HEK293 (cell line): ENCODE data around the gene NXPE4.
"Not testable (repeated sequence)": the region's sequence is repeated elsewhere in the genome, so short reads cannot be mapped to it uniquely, and the experiment has no call there.

Source experiments
- CTCF ChIA-PET: fragments of 350-600 bp; formaldehyde crosslinking; extraction: SDS; loops from one replicate; lab custom pipeline; 2021; ENCODE audit warnings: antibody characterized with exemption; lab: Yijun Ruan, JAX
- POLR2A ChIA-PET: fragments of 300-600 bp; formaldehyde crosslinking; extraction: SDS; loops from one replicate; lab custom pipeline; 2020; ENCODE audit warnings: antibody characterized with exemption, inconsistent platforms; lab: Yijun Ruan, JAX
- H3K27ac ChIP-seq: fragments of 200-500 bp; sonication (Bioruptor generic); 2 replicates; pipeline ENCODE4 v1.5.1; 2014; ENCODE audit warnings: low read depth, low read length, control low read depth, inconsistent platforms; ENCODE audit errors: extremely low read depth
- H3K36me3 ChIP-seq, 2 experiments: fragments of 200-500 bp in 1 of 2; sonication (Bioruptor generic) in 1 of 2; 1 replicate in 1 of 2; 2 replicates in 1 of 2; pipeline ENCODE4 v1.5.1; 2014 to 2017; ENCODE audit warnings: inconsistent platforms in 2 of 2, low read length in 2 of 2; ENCODE audit not compliant: control insufficient read depth in 2 of 2, insufficient read depth in 1 of 2
- H3K4me1 ChIP-seq: fragments of 200-500 bp; sonication (Bioruptor generic); 2 replicates; pipeline ENCODE4 v1.5.1; 2014; ENCODE audit warnings: mild to moderate bottlenecking, low read length, inconsistent platforms; ENCODE audit not compliant: control insufficient read depth, insufficient read depth
- H3K4me3 ChIP-seq: 2 replicates; pipeline ENCODE4 v1.5.1; 2011; ENCODE audit warnings: low read depth, mild to moderate bottlenecking, control low read depth, low read length, moderate library complexity
- H3K9me3 ChIP-seq: fragments of 200-500 bp; sonication (Bioruptor generic); 2 replicates; pipeline ENCODE4 v1.5.1; 2014; ENCODE audit warnings: low read depth, low read length, inconsistent platforms; ENCODE audit not compliant: control insufficient read depth, insufficient read depth
- BCL11B ChIP-seq: fragments of 450-650 bp; formaldehyde crosslinking; IDR thresholded peaks from 2 replicates; pipeline ENCODE4 v1.5.1; 2016; ENCODE audit warnings: low read depth, missing biosample characterization, missing genetic modification characterization
- HOXC10 ChIP-seq: sonication (generic); formaldehyde crosslinking; IDR thresholded peaks from 2 replicates; pipeline ENCODE4 v1.8.1; 2023; ENCODE audit warnings: mild to moderate bottlenecking, missing genetic modification reagents
- KLF8 ChIP-seq: fragments of 450-650 bp; formaldehyde crosslinking; IDR thresholded peaks from 2 replicates; pipeline ENCODE4 v1.5.1; 2016; ENCODE audit warnings: missing biosample characterization, missing genetic modification characterization
- REPIN1 ChIP-seq: fragments of 450-650 bp; formaldehyde crosslinking; IDR thresholded peaks from 2 replicates; pipeline ENCODE4 v1.5.1; 2017; ENCODE audit warnings: missing biosample characterization, missing genetic modification characterization, low read depth
- ZBTB48 ChIP-seq: fragments of 450-650 bp; formaldehyde crosslinking; IDR thresholded peaks from 2 replicates; pipeline ENCODE4 v1.5.1; 2016; ENCODE audit warnings: missing biosample characterization, missing genetic modification characterization
- ZEB2 ChIP-seq: fragments of 450-650 bp; formaldehyde crosslinking; IDR thresholded peaks from 2 replicates; pipeline ENCODE4 v1.5.1; 2016; ENCODE audit warnings: missing biosample characterization, missing genetic modification characterization
- ZNF155 ChIP-seq: fragments of 450-650 bp; formaldehyde crosslinking; IDR thresholded peaks from 2 replicates; pipeline ENCODE4 v1.5.1; 2016; ENCODE audit warnings: missing biosample characterization, missing genetic modification characterization
- ZNF184 ChIP-seq: fragments of 450-650 bp; IDR thresholded peaks from 2 replicates; pipeline ENCODE4 v1.5.1; 2018; ENCODE audit warnings: missing biosample characterization, mild to moderate bottlenecking, missing genetic modification characterization
- ZNF248 ChIP-seq: fragments of 450-650 bp; formaldehyde crosslinking; IDR thresholded peaks from 2 replicates; pipeline ENCODE4 v1.5.1; 2017; ENCODE audit warnings: missing biosample characterization, missing genetic modification characterization
- ZNF394 ChIP-seq: fragments of 450-650 bp; formaldehyde crosslinking; IDR thresholded peaks from 2 replicates; pipeline ENCODE4 v1.5.1; 2016; ENCODE audit warnings: missing biosample characterization, missing genetic modification characterization, mild to moderate bottlenecking, moderate library complexity, borderline replicate concordance
- ZNF510 ChIP-seq: fragments of 450-650 bp; formaldehyde crosslinking; IDR thresholded peaks from 2 replicates; pipeline ENCODE4 v1.5.1; 2018; ENCODE audit warnings: mild to moderate bottlenecking, missing genetic modification characterization, missing biosample characterization; ENCODE audit not compliant: insufficient replicate concordance
- ZNF549 ChIP-seq: fragments of 450-650 bp; IDR thresholded peaks from 2 replicates; pipeline ENCODE4 v1.5.1; 2018; ENCODE audit warnings: missing biosample characterization, missing genetic modification characterization, mild to moderate bottlenecking, inconsistent platforms, moderate library complexity
- ZNF558 ChIP-seq: fragments of 450-650 bp; formaldehyde crosslinking; IDR thresholded peaks from 2 replicates; pipeline ENCODE4 v1.5.1; 2016; ENCODE audit warnings: missing biosample characterization, missing genetic modification characterization
- ZNF561 ChIP-seq: fragments of 450-650 bp; IDR thresholded peaks from 2 replicates; pipeline ENCODE4 v1.5.1; 2018; ENCODE audit warnings: missing biosample characterization, missing genetic modification characterization, borderline replicate concordance
- ZNF610 ChIP-seq: fragments of 450-650 bp; formaldehyde crosslinking; IDR thresholded peaks from 2 replicates; pipeline ENCODE4 v1.5.1; 2016; ENCODE audit warnings: missing biosample characterization, missing genetic modification characterization, borderline replicate concordance
- ZNF654 ChIP-seq: fragments of 450-650 bp; formaldehyde crosslinking; IDR thresholded peaks from 2 replicates; pipeline ENCODE4 v1.5.1; 2016; ENCODE audit warnings: low read depth, missing biosample characterization, missing genetic modification characterization
- ZXDB ChIP-seq: fragments of 450-650 bp; formaldehyde crosslinking; IDR thresholded peaks from 2 replicates; pipeline ENCODE4 v1.5.1; 2016; ENCODE audit warnings: missing biosample characterization, missing genetic modification characterization
- TF ChIP-seq, protein P1 (sequence below): fragments of 450-650 bp; formaldehyde crosslinking; IDR thresholded peaks from 2 replicates; pipeline ENCODE4 v1.5.1; 2017; ENCODE audit warnings: missing biosample characterization, missing genetic modification characterization
- TF ChIP-seq, protein P2 (sequence below): fragments of 450-650 bp; formaldehyde crosslinking; IDR thresholded peaks from 2 replicates; pipeline ENCODE4 v1.5.1; 2017; ENCODE audit warnings: missing biosample characterization, missing genetic modification characterization
- TF ChIP-seq, protein P3 (sequence below): fragments of 450-650 bp; formaldehyde crosslinking; IDR thresholded peaks from 2 replicates; pipeline ENCODE4 v1.5.1; 2017; ENCODE audit warnings: missing biosample characterization, missing genetic modification characterization
- TF ChIP-seq, protein P4 (sequence below): fragments of 450-650 bp; formaldehyde crosslinking; IDR thresholded peaks from 2 replicates; pipeline ENCODE4 v1.5.1; 2016; ENCODE audit warnings: missing biosample characterization, missing genetic modification characterization
- TF ChIP-seq, protein P5 (sequence below): fragments of 450-650 bp; IDR thresholded peaks from 2 replicates; pipeline ENCODE4 v1.5.1; 2018; ENCODE audit warnings: missing biosample characterization, missing genetic modification characterization

Gene NXPE4

DNA sequence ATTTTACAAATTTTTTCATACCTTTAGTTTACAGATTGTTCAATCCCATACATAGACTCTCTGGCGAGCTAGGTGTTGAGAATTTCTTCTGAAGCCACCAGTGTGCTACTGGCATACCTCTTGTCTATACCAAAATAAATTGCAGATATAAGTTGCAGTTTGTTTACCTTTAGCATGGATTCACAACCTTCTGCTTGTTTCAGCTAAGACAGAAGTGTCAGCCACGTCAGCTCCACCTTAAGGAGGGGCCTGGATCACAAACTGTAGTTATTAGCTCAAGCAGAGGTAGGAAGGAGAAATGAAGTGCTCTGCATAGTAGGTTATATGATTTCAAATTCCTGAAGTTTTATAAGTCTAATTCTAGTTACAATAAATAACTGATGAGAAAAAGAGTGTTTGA, at the start of gene NXPE4:
TSS of gene NXPE4 (minus strand) at position 216 of the 400 bp plus-strand sequence. CDS start 1,027 bp downstream, outside the sequence.
- TF ChIP-seq, protein P1, sequence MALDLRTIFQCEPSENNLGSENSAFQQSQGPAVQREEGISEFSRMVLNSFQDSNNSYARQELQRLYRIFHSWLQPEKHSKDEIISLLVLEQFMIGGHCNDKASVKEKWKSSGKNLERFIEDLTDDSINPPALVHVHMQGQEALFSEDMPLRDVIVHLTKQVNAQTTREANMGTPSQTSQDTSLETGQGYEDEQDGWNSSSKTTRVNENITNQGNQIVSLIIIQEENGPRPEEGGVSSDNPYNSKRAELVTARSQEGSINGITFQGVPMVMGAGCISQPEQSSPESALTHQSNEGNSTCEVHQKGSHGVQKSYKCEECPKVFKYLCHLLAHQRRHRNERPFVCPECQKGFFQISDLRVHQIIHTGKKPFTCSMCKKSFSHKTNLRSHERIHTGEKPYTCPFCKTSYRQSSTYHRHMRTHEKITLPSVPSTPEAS (tag by site-specific recombination): no peak
- TF ChIP-seq ZNF184 (no peak), ZEB2 (tag by site-specific recombination) (no peak), ZNF561 (no peak), ZNF248 (tag by site-specific recombination) (no peak), ZNF610 (tag by site-specific recombination) (no peak), ZNF510 (tag by site-specific recombination) (no peak), ZNF394 (tag by site-specific recombination) (no peak), BCL11B (tag by site-specific recombination) (no peak)
- TF ChIP-seq, protein P2, sequence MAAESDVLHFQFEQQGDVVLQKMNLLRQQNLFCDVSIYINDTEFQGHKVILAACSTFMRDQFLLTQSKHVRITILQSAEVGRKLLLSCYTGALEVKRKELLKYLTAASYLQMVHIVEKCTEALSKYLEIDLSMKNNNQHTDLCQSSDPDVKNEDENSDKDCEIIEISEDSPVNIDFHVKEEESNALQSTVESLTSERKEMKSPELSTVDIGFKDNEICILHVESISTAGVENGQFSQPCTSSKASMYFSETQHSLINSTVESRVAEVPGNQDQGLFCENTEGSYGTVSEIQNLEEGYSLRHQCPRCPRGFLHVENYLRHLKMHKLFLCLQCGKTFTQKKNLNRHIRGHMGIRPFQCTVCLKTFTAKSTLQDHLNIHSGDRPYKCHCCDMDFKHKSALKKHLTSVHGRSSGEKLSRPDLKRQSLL: no peak
- no peak within 1 kb of the TSS for H3K4me3 ChIP-seq
- ChIA-PET CTCF (no interaction called here), POLR2A (no interaction called here)
- no peak within 1 kb of the TSS for H3K27ac ChIP-seq
- H3K4me1 ChIP-seq: no peaks in the 10 kb centered on the region
- no peaks in the 10 kb centered on the region for H3K9me3 ChIP-seq
- H3K36me3 ChIP-seq: no peaks in the 10 kb centered on the region

DNA sequence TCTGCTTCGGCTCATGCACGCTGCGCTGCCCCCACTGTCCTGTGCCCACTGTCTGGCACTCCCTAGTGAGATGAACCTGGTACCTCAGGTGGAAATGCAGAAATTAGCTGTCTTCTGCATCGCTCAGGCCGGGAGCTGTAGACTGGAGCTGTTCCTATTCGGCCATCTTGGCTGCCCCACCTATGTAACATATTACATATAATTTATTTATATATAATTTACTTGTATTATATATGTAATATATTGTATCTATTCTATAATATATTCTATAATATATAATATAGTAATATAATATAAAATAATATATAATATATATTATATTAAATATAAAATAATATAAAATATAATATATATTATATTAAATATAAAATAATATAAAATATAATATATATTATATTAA, 43.9 kb upstream of the NXPE4 start:
- POLR2A ChIA-PET, H3K36me3 ChIP-seq, H3K4me3 ChIP-seq, H3K4me1 ChIP-seq, H3K9me3 ChIP-seq, H3K27ac ChIP-seq: not testable (repeated sequence)
- CTCF ChIA-PET: interaction anchor here (0.6 kb wide), 1 partner anchor 1577 kb away, joined by 3 read pairs; no protein-coding TSS in a partner anchor

DNA sequence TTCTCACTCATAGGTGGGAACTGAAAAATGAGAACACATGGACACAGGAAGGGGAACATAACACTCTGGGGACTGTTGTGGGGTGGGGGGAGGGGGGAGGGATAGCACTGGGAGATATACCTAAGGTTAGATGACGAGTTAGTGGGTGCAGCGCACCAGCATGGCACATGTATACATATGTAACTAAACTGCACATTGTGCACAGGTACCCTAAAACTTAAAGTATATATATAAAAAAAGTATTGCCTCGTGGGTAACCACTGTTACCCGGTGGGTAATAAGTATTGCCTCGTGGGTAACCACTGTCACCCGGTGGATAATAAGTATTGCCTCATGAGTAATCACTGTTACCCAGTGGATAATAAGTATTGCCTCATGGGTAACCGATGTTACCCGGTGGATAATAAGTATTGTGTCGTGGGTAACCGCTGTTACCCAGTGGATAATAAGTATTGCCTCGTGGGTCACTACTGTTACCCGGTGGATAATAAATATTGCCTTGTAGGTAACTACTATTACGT, 35.9 kb upstream of the NXPE4 start:
- H3K36me3 ChIP-seq, CTCF ChIA-PET, H3K9me3 ChIP-seq, POLR2A ChIA-PET, H3K4me3 ChIP-seq, H3K27ac ChIP-seq, H3K4me1 ChIP-seq: not testable (repeated sequence)

DNA sequence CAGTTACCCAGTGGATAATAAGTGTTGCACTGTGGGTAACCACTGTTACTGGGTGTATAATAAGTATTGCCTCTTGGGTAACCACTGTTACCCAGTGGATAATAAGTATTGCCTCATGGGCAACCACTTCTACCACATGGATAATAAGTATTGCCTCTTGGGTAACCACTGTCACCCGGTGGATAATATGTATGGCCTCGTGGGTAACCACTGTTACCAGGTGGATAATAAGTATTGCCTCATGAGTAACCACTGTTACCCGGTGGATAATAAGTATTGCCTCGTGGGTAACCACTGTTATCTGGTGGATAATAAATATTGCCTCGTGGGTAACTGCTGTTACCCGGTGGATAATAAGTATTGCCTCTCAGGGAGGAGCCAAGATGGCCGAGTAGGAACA, 29.7 kb upstream of the NXPE4 start:
- ChIA-PET CTCF (no interaction called here), POLR2A (no interaction called here)
- no peaks in the 10 kb centered on the region for H3K36me3 ChIP-seq
- H3K4me1 ChIP-seq: no peaks in the 10 kb centered on the region
- no peak overlapping the region for H3K27ac ChIP-seq
- no peaks in the 10 kb centered on the region for H3K9me3 ChIP-seq
- no peak overlapping the region for H3K4me3 ChIP-seq
- TF ChIP-seq ZNF155 (tag by site-specific recombination) (no peak), HOXC10 (CRISPR knock-in tag) (no peak), REPIN1 (tag by site-specific recombination) (no peak), ZNF549 (tag by site-specific recombination) (no peak), KLF8 (tag by site-specific recombination) (no peak), ZBTB48 (tag by site-specific recombination) (no peak), ZNF558 (no peak), ZXDB (tag by site-specific recombination) (no peak), ZNF654 (no peak)
- TF ChIP-seq, protein P3, sequence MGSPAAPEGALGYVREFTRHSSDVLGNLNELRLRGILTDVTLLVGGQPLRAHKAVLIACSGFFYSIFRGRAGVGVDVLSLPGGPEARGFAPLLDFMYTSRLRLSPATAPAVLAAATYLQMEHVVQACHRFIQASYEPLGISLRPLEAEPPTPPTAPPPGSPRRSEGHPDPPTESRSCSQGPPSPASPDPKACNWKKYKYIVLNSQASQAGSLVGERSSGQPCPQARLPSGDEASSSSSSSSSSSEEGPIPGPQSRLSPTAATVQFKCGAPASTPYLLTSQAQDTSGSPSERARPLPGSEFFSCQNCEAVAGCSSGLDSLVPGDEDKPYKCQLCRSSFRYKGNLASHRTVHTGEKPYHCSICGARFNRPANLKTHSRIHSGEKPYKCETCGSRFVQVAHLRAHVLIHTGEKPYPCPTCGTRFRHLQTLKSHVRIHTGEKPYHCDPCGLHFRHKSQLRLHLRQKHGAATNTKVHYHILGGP: no peak
- TF ChIP-seq, protein P4, sequence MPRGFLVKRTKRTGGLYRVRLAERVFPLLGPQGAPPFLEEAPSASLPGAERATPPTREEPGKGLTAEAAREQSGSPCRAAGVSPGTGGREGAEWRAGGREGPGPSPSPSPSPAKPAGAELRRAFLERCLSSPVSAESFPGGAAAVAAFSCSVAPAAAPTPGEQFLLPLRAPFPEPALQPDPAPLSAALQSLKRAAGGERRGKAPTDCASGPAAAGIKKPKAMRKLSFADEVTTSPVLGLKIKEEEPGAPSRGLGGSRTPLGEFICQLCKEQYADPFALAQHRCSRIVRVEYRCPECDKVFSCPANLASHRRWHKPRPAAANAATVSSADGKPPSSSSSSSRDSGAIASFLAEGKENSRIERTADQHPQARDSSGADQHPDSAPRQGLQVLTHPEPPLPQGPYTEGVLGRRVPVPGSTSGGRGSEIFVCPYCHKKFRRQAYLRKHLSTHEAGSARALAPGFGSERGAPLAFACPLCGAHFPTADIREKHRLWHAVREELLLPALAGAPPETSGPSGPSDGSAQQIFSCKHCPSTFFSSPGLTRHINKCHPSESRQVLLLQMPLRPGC: no peak
- TF ChIP-seq, protein P5, sequence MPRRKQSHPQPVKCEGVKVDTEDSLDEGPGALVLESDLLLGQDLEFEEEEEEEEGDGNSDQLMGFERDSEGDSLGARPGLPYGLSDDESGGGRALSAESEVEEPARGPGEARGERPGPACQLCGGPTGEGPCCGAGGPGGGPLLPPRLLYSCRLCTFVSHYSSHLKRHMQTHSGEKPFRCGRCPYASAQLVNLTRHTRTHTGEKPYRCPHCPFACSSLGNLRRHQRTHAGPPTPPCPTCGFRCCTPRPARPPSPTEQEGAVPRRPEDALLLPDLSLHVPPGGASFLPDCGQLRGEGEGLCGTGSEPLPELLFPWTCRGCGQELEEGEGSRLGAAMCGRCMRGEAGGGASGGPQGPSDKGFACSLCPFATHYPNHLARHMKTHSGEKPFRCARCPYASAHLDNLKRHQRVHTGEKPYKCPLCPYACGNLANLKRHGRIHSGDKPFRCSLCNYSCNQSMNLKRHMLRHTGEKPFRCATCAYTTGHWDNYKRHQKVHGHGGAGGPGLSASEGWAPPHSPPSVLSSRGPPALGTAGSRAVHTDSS (tag by site-specific recombination): no peak
